ENCODE measurements around the gene B4GAT1.
A peak's percentile ranks its signal among the peaks of the same experiment; 100 is the strongest.
"Not testable (repeated sequence)": the region's sequence is repeated elsewhere in the genome, so short reads cannot be mapped to it uniquely, and the experiment has no call there.

B4GAT1 gene

DNA sequence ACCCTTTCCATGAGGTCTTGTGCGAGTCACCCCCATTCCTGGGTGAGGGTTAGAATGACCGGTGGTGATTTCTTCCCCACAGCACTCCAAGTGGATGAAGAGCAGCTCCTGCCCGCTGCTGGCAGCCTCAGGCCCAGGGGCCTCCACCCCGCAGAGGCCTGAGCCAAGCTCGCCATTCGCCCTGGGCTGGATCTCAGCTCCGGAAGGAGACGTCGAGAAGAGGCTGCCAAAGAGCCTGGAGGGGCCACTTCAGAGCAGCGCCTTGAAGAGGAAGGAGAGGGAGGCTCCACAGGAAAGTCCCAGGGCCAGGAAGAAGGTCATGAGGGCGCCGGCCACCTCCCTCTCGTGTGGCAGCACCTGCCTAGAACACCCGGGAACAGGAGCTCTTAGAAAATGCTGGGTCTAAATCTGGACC lies 15.8 kb upstream of the B4GAT1 start:
- DNase-seq (ENCODE audit: low spot score): peak; percentile 56

- DNase-seq (ENCODE audit: low spot score): no peak
These were observed 15.2 kb upstream of the B4GAT1 start for GRCh38 chr11:66362481-66363147.

DNA sequence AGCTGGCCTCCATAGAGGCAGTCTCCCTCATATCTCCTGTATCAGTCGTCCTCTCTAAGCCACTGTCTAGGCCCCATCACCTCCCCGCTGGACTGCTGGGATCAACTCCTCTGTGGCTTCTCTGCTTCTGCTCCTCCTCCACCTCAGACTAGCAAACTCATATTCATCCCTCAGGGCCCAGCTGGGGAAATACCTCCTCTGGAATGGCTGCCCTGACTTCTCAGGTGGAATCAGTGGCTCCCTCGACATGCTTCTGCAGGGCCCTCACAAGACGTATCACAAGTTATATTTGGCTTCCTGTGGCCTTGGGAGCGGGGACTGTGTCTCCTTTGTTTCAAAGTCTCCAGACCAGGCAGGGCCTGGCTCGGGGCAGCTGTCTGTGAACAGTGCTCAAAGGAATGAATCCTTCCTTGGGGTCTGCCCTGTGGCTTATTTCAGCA lies 14.1 kb upstream of the B4GAT1 start:
- peak; percentile 57 for DNase-seq (ENCODE audit: low spot score)

DNA sequence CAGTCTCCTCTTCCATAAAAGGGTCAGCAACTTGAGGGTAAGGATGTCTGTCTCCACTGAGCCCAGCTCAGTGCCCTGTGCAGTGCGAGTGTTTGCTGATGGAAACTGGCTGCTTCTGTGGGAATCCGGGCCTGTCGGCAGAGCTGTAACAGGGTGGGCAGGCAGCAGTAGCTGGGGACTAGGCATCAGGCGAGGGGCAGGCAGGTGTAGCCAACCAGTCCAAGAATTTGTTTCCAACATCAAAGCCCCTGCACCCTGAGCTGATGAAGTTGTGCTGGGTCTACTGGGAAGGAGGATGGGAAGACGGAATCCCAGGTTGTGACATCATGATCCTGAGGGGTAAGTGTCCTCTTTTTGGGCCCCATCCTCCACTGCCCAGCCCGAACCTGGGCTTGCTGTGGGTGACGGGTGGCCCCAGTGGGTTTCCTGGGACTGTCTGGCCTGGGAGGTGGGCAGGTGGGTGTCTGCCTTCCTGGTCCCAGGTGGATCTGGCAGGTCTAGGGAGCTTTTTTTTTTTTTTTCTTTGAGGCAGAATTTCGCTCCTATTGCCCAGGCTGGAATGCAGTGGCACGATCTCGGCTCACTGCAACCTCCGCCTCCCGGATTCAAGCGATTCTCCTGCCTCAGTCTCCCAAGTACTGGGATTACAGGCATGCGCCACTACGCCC lies 13.1 kb upstream of the B4GAT1 start:
- DNase-seq (ENCODE audit: low spot score): peak; percentile 28

GRCh38 chr11:66359662-66360087 lies 12.2 kb upstream of the B4GAT1 start:
- peak; percentile 71 for DNase-seq (ENCODE audit: low spot score)

GRCh38 chr11:66350560-66351235 lies 3.3 kb upstream of the B4GAT1 start:
- DNase-seq (ENCODE audit: low spot score): not testable (repeated sequence)

DNA sequence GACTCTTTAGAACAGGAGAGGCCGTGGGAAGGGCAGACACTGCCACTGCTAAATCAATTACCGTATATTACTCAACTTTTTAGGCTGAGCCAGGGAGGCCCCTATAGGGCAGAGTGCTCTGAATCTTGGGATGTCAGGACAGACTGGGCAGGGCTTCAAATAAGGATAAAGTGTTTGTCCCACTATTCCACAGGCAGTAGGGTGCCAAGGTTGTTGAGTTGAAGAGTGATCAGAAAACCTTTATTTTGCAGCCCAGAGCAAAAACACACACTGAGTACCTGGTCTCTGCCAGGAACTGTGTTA lies 1.6 kb upstream of the B4GAT1 start:
- no peak for DNase-seq (ENCODE audit: low spot score)

- peak; percentile 83 for DNase-seq (ENCODE audit: low spot score)
These were observed 679 bp downstream of the B4GAT1 start for GRCh38 chr11:66346476-66347424.

DNA sequence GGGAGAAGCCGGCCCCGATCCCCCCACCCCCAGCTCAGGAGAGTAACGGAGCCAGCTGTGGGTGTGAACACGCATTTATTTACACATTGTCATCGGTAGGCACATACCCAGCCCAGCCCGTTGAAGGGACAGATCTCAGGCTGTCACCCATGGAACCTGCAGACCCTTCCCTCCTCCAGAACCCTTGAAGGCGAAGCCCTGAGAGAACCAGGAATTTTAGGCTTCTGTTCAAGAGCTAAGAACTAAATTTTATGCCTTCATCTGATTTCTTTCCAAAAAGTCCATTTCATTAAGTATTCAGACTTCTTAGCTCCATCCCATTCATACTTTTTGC lies 2.1 kb downstream of the B4GAT1 start:
- no peak for DNase-seq (ENCODE audit: low spot score)

DNA sequence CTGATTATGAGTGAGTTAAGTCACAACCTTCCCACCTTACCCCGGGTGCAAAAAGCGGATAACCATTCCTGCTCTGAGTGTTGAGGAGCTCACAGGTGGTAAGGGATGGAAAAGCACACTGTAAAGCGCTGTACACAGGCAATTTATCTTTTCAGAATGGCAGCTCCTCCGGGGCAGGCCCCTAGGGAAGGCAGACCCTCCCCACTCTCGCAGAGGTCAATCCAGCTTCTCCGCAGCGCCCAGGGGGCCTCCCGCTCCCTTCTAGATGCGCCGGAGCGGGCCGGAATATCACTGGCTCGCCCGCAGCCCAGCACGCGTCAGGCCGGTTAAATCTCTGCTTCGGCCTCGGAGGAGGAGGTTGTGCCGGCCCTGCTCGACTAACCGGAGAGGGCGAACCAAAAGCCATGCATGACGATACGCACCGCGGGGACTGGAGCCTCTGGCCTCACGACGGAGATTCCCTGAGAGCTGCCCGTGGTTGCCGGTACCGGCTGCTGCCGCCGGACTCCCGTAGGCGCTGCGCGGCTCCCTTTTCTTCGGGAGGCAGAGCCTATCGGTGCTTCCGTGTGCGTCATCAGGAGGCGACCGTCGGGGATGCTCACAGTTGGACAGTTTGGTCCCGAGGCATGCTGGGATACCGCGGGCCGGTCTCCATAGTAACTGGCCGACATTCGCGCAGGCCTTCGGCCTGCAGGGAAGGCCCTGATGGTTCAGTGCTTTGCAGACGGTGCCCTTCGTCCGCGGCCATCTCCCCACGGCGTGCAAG lies 2.7 kb downstream of the B4GAT1 start, which contains the start of gene BRMS1:
BRMS1 (minus strand) TSS at position 555 of the 766 bp plus-strand sequence. CDS start 2,870 bp downstream, outside the sequence.
- DNase-seq (ENCODE audit: low spot score): peak; percentile 100

GRCh38 chr11:66343176-66343575 lies 4.3 kb downstream of the B4GAT1 start:
- DNase-seq (ENCODE audit: low spot score): no peak

- DNase-seq (ENCODE audit: low spot score): no peak
These were observed 5.8 kb downstream of the B4GAT1 start for GRCh38 chr11:66341502-66342126.

GRCh38 chr11:66340596-66341501 lies 6.6 kb downstream of the B4GAT1 start:
- DNase-seq (ENCODE audit: low spot score): no peak

GRCh38 chr11:66339686-66340483 lies 7.5 kb downstream of the B4GAT1 start:
- DNase-seq (ENCODE audit: low spot score): no peak

- DNase-seq (ENCODE audit: low spot score): no peak
These were observed 8.2 kb downstream of the B4GAT1 start for GRCh38 chr11:66339162-66339675.

GRCh38 chr11:66338276-66339161 lies 8.9 kb downstream of the B4GAT1 start:
- no peak for DNase-seq (ENCODE audit: low spot score)

- DNase-seq (ENCODE audit: low spot score): no peak
These were observed 10.1 kb downstream of the B4GAT1 start for GRCh38 chr11:66337103-66337899.

All from HuH-7.5 (cell line).